Smooth muscle cell (in vitro differentiated cells): ENCODE results near the gene C9orf152. TPM values are rescaled to one million over a fixed set of nuclear protein-coding genes. Genes with fewer than 3 reads are reported as not detected.

ENCODE experiments used
- DNase-seq: peaks from one replicate; lab custom pipeline; 2025; ENCODE audit not compliant: unreplicated experiment; lab: John Stamatoyannopoulos, UW
- H2AFZ ChIP-seq: fragments of 200-600 bp; sonication (generic); 2 replicates; pipeline ENCODE4 v1.6.0; 2016; ENCODE audit warnings: antibody characterized with exemption, low read depth, mild to moderate bottlenecking
- H3F3A ChIP-seq: fragments of 200-600 bp; sonication (generic); 2 replicates; pipeline ENCODE4 v1.6.0; 2017; ENCODE audit warnings: antibody characterized with exemption, low read depth
- H3K27ac ChIP-seq: fragments of 200-600 bp; sonication (generic); 2 replicates; pipeline ENCODE4 v1.5.1; 2016; ENCODE audit warnings: low read depth, mild to moderate bottlenecking
- H3K27me3 ChIP-seq: fragments of 200-600 bp; sonication (generic); 2 replicates; pipeline ENCODE4 v1.6.1; 2016; ENCODE audit warnings: low read depth, mild to moderate bottlenecking
- H3K36me3 ChIP-seq: fragments of 200-600 bp; sonication (generic); 2 replicates; pipeline ENCODE4 v1.5.1; 2016; ENCODE audit warnings: low read depth
- H3K4me1 ChIP-seq: fragments of 200-600 bp; sonication (generic); 2 replicates; pipeline ENCODE4 v1.5.1; 2016; ENCODE audit warnings: low read depth
- H3K4me2 ChIP-seq: fragments of 200-600 bp; sonication (generic); 2 replicates; pipeline ENCODE4 v1.6.0; 2016; ENCODE audit warnings: mild to moderate bottlenecking
- H3K4me3 ChIP-seq: fragments of 200-600 bp; sonication (generic); 2 replicates; pipeline ENCODE4 v1.5.1; 2016; ENCODE audit warnings: mild to moderate bottlenecking
- H3K79me2 ChIP-seq: fragments of 200-600 bp; sonication (generic); 2 replicates; pipeline ENCODE4 v1.6.0; 2016; ENCODE audit warnings: low read depth, mild to moderate bottlenecking
- H3K9ac ChIP-seq: fragments of 200-600 bp; sonication (generic); 2 replicates; pipeline ENCODE4 v1.6.0; 2016; ENCODE audit warnings: low read depth
- H3K9me3 ChIP-seq: fragments of 200-600 bp; sonication (generic); replicated peaks from 2 replicates; pipeline ENCODE4 v1.5.1; 2016; ENCODE audit warnings: low read depth
- H4K20me1 ChIP-seq: fragments of 200-600 bp; sonication (generic); 2 replicates; pipeline ENCODE4 v1.6.0; 2016; ENCODE audit warnings: low read depth
- CTCF ChIP-seq: fragments of 200-600 bp; sonication (generic); IDR thresholded peaks from 2 replicates; pipeline ENCODE4 v1.5.1; 2017; ENCODE audit warnings: borderline replicate concordance, mild to moderate bottlenecking, antibody characterized with exemption; ENCODE audit not compliant: insufficient read depth, poor library complexity, severe bottlenecking
- WGBS: methylation state at CpG from one replicate; pipeline ENCODE4 v1.1.7; 2016; ENCODE audit warnings: low lambda C conversion rate; 5-methylcytosine and 5-hydroxymethylcytosine counted together
- polyA plus RNA-seq: library from polyadenylated mRNA; unstranded; fragments of >200 nt; fragmentation: Nextera tagmentation; extraction: Ambion mirVana; gene quantifications from 2 replicates; pipeline ENCODE4 v1.2.1, GENCODE V29; 2016
- total RNA-seq: library from RNA; depleted of rRNA; stranded (reverse); fragments of >200 nt; gene quantifications from 2 replicates; pipeline ENCODE4 v1.2.3, GENCODE V29; 2014

Gene C9orf152
- total and polyA plus RNA-seq, 2 experiments from 2014 or later: not detected

GRCh38 chr9:110157823-110158664, 49.9 kb downstream of the C9orf152 start:
- Histone ChIP-seq H3K79me2 (peaks cover 48% of the 10 kb centered on the region), H3K9me3 (no peaks in the 10 kb centered on the region), H2AFZ (no peak overlapping the region), H3K4me3 (no peak overlapping the region), H3K4me1 (no peaks in the 10 kb centered on the region), H3K9ac (no peak overlapping the region), H3K27me3 (no peaks in the 10 kb centered on the region), H3K4me2 (no peak overlapping the region), H4K20me1 (peaks cover 100% of the 10 kb centered on the region), H3F3A (no peaks in the 10 kb centered on the region), H3K36me3 (no peaks in the 10 kb centered on the region), H3K27ac (no peak overlapping the region)
- 61% methylated on average over 9 of the region's 9 CpGs for WGBS
- TF ChIP-seq CTCF: no peak
- no peak for DNase-seq

- no peak for TF ChIP-seq CTCF
- no peaks in the 10 kb centered on the region for H3K36me3 ChIP-seq
- no peak overlapping the region for H3K9ac ChIP-seq
- no peak overlapping the region for H3K4me2 ChIP-seq
- 48% methylated on average over 4 of the region's 4 CpGs for WGBS
- peaks cover 100% of the 10 kb centered on the region for H4K20me1 ChIP-seq
- no peak overlapping the region for H3K4me3 ChIP-seq
- H3K27me3 ChIP-seq: no peaks in the 10 kb centered on the region
- H3K4me1 ChIP-seq: no peaks in the 10 kb centered on the region
- no peaks in the 10 kb centered on the region for H3F3A ChIP-seq
- H3K79me2 ChIP-seq: peaks cover 38% of the 10 kb centered on the region
- no peak overlapping the region for H3K27ac ChIP-seq
- DNase-seq: no peak
- H3K9me3 ChIP-seq: no peaks in the 10 kb centered on the region
- no peak overlapping the region for H2AFZ ChIP-seq
Measured at GRCh38 chr9:110156902-110157301, 51.1 kb downstream of the C9orf152 start.

- Histone ChIP-seq H3K4me3 (no peak overlapping the region), H3K79me2 (peaks cover 34% of the 10 kb centered on the region), H3K9me3 (no peaks in the 10 kb centered on the region), H3K27ac (no peak overlapping the region), H3F3A (no peaks in the 10 kb centered on the region), H3K36me3 (no peaks in the 10 kb centered on the region), H3K4me1 (no peaks in the 10 kb centered on the region), H3K4me2 (no peak overlapping the region), H2AFZ (no peak overlapping the region), H3K27me3 (no peaks in the 10 kb centered on the region), H3K9ac (no peak overlapping the region), H4K20me1 (peaks cover 100% of the 10 kb centered on the region)
- 94% methylated on average over 9 of the region's 9 CpGs for WGBS
- no peak for DNase-seq
- no peak for TF ChIP-seq CTCF
Measured at GRCh38 chr9:110156416-110156815, 51.5 kb downstream of the C9orf152 start.

GRCh38 chr9:110155751-110156150, 52.2 kb downstream of the C9orf152 start:
- Histone ChIP-seq H2AFZ (no peak overlapping the region), H3K9ac (no peak overlapping the region), H3K9me3 (no peaks in the 10 kb centered on the region), H3K36me3 (no peaks in the 10 kb centered on the region), H3K4me1 (no peaks in the 10 kb centered on the region), H3K27ac (no peak overlapping the region), H4K20me1 (peaks cover 100% of the 10 kb centered on the region), H3K4me2 (no peak overlapping the region), H3F3A (no peaks in the 10 kb centered on the region), H3K27me3 (no peaks in the 10 kb centered on the region), H3K4me3 (no peak overlapping the region), H3K79me2 (peaks cover 35% of the 10 kb centered on the region)
- no peak for TF ChIP-seq CTCF
- WGBS: 95% methylated on average over 3 of the region's 3 CpGs
- DNase-seq: no peak
